HEK293 (cell line): Measurements from ENCODE around the gene HTT-AS.

ENCODE experiments used
- ZNF16 ChIP-seq: fragments of 450-650 bp; formaldehyde crosslinking; IDR thresholded peaks from 2 replicates; pipeline ENCODE4 v1.5.1; 2016; ENCODE audit warnings: low read depth, missing biosample characterization, missing genetic modification characterization
- ZNF335 ChIP-seq: fragments of 450-650 bp; formaldehyde crosslinking; conservative IDR thresholded peaks from 2 replicates; pipeline ENCODE4 v1.5.1; 2016; ENCODE audit warnings: missing biosample characterization, missing genetic modification characterization
- ZNF473 ChIP-seq: fragments of 450-650 bp; formaldehyde crosslinking; IDR thresholded peaks from 2 replicates; pipeline ENCODE4 v1.5.1; 2017; ENCODE audit warnings: missing biosample characterization, missing genetic modification characterization
- ZNF701 ChIP-seq: fragments of 450-650 bp; formaldehyde crosslinking; IDR thresholded peaks from 2 replicates; pipeline ENCODE4 v1.5.1; 2016; ENCODE audit warnings: missing biosample characterization, missing genetic modification characterization
- TF ChIP-seq, protein P1 (sequence below): fragments of 450-650 bp; formaldehyde crosslinking; IDR thresholded peaks from 2 replicates; pipeline ENCODE4 v1.5.1; 2016; ENCODE audit warnings: missing biosample characterization, missing genetic modification characterization

DNA sequence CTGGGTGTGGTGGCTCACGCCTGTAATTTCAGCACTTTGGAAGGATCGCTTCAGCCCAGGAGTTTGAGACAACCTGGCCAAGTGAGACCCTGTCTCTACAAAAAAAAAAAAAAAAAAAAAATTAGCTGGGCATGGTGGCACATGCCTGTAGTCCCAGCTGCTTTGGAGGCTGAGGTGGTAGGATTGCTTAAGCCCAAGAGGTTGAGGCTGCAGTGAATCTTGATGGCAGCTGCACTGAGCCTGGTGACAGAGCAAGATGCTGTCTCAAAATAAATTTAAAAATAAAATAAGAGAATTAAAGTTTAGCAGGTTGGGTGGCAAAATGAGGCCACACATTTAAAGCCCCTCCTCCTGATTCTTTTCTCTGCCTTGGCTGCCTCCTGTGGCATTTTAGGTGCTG lies 47.3 kb upstream of the HTT-AS start:
- TF ChIP-seq ZNF16 (no peak), ZNF701 (tag by site-specific recombination) (no peak), ZNF473 (tag by site-specific recombination) (no peak), ZNF335 (no peak)
- TF ChIP-seq, protein P1, sequence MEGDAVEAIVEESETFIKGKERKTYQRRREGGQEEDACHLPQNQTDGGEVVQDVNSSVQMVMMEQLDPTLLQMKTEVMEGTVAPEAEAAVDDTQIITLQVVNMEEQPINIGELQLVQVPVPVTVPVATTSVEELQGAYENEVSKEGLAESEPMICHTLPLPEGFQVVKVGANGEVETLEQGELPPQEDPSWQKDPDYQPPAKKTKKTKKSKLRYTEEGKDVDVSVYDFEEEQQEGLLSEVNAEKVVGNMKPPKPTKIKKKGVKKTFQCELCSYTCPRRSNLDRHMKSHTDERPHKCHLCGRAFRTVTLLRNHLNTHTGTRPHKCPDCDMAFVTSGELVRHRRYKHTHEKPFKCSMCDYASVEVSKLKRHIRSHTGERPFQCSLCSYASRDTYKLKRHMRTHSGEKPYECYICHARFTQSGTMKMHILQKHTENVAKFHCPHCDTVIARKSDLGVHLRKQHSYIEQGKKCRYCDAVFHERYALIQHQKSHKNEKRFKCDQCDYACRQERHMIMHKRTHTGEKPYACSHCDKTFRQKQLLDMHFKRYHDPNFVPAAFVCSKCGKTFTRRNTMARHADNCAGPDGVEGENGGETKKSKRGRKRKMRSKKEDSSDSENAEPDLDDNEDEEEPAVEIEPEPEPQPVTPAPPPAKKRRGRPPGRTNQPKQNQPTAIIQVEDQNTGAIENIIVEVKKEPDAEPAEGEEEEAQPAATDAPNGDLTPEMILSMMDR (tag by site-specific recombination), result no peak
